ENCODE measurements around the gene MAP7D3. TPM values are rescaled to one million over a fixed set of nuclear protein-coding genes. Genes with fewer than 3 reads are reported as not detected.

MAP7D3 gene
- total and polyA plus RNA-seq, 7 donors = 0.92 to 21.0 (median 11.3) TPM

DNA sequence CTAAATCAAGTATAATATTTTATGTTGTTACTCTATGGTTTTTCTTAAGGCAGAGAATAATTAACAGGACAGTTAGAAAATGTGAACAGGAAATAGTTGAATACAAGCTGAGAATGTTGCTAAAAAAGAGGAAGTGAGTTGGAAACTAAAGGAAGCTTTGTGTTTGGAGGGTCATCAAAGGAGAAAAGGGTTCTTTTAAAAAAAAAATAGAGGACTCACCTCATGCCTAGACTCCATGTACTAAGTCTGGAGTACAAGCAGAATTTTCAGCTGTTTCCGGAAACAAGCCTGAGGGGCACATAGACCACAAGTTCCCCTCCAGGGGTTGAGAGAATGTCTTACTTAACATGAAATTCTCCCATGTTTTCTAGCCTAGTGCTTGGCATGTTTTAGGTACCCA is 20.1 kb upstream of the MAP7D3 start:
- H3K4me3 ChIP-seq = no peak overlapping the region
- intact Hi-C loops (cut with DNase I) = no loop called here
- 59 to 88% methylated on average over 1 of the region's 1 CpG for WGBS, 2 donors
- no peak for DNase-seq
- no peaks in the 10 kb centered on the region for H3K4me1 ChIP-seq
- no peak overlapping the region for H3K27ac ChIP-seq
- no peaks in the 10 kb centered on the region for H3K27me3 ChIP-seq
- TF ChIP-seq POLR2AphosphoS5 (IDR thresholded peaks at IDR 0.05) = no peak
- TF ChIP-seq, protein P1, sequence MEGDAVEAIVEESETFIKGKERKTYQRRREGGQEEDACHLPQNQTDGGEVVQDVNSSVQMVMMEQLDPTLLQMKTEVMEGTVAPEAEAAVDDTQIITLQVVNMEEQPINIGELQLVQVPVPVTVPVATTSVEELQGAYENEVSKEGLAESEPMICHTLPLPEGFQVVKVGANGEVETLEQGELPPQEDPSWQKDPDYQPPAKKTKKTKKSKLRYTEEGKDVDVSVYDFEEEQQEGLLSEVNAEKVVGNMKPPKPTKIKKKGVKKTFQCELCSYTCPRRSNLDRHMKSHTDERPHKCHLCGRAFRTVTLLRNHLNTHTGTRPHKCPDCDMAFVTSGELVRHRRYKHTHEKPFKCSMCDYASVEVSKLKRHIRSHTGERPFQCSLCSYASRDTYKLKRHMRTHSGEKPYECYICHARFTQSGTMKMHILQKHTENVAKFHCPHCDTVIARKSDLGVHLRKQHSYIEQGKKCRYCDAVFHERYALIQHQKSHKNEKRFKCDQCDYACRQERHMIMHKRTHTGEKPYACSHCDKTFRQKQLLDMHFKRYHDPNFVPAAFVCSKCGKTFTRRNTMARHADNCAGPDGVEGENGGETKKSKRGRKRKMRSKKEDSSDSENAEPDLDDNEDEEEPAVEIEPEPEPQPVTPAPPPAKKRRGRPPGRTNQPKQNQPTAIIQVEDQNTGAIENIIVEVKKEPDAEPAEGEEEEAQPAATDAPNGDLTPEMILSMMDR (IDR thresholded peaks at IDR 0.05) = no peak
- no peak for TF ChIP-seq POLR2A (IDR thresholded peaks at IDR 0.05)
- no peak for TF ChIP-seq EP300 (IDR thresholded peaks at IDR 0.05)
- no peaks in the 10 kb centered on the region for H3K9me3 ChIP-seq
- no peaks in the 10 kb centered on the region for H3K36me3 ChIP-seq

GRCh38 chrX:136269921-136270320 is 18.7 kb upstream of the MAP7D3 start:
- TF ChIP-seq EP300 (IDR thresholded peaks at IDR 0.05) = no peak
- TF ChIP-seq, protein P1 (IDR thresholded peaks at IDR 0.05) = no peak
- TF ChIP-seq POLR2AphosphoS5 (IDR thresholded peaks at IDR 0.05) = no peak
- no peak for TF ChIP-seq POLR2A (IDR thresholded peaks at IDR 0.05)
- DNase-seq = no peak
- Histone ChIP-seq H3K9me3 (no peaks in the 10 kb centered on the region), H3K27ac (no peak overlapping the region), H3K36me3 (no peaks in the 10 kb centered on the region), H3K27me3 (no peaks in the 10 kb centered on the region), H3K4me3 (no peak overlapping the region), H3K4me1 (no peaks in the 10 kb centered on the region)
- WGBS, 2 donors = 55 to 77% methylated on average over 1 of the region's 1 CpG
- intact Hi-C loops (cut with DNase I) = loop anchor here (2.0 to 5.0 kb wide), 2 partner anchors 103 to 241 kb away; no protein-coding TSS in a partner anchor

DNA sequence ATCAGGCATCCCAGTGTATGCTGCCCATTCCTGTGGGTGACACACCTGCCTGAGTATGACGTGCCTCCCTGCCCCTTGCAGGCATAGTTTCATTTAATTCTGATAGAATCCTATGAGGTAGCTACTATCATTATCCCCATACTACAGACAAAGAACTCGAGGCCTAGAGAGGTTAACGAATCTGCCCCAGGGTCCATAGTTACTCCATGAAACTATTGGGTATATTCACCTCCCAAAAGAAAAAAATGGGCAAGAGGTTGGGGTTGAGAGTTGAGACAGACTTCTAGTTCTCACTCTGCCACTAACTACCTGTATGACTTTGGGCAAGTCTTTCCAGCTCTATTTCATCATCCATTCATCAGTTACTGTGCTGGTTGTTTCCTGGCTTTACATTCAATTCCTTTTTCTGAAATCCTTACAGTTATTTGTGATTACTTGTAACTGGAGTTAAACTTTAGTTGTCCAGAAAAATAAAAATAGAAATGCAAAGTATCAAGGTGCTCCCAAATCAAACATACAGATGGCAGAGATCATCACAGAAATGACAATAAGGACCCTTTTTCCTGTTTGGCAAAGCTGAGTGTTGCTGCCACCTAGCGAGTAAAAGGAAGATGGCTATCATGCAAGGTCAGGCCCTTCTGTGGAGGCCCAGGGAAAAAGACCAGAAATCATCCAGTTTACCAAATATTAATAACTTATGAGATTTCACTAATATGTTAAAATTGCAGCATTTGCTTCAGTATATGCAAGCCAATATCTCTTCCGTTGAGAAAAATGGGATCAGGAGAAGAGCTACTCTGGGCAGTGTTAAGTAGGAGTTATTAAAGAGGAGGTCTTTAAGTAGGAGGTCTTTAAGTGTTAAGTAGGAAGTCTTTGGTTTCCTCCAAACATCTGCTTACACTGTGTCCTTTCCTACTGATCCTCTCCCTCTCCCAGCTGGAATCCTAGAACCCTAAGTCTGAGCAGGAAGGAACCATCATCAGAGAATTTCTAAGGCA is 17.1 kb upstream of the MAP7D3 start:
- Histone ChIP-seq H3K36me3 (no peaks in the 10 kb centered on the region), H3K4me3 (no peak overlapping the region), H3K4me1 (no peaks in the 10 kb centered on the region), H3K27me3 (no peaks in the 10 kb centered on the region), H3K9me3 (no peaks in the 10 kb centered on the region), H3K27ac (no peak overlapping the region)
- TF ChIP-seq EP300 (IDR thresholded peaks at IDR 0.05) = no peak
- TF ChIP-seq, protein P1 (IDR thresholded peaks at IDR 0.05) = peak; percentile 41 to 64 (median 58)
- intact Hi-C loops (cut with DNase I) = loop anchor here (2.0 to 5.0 kb wide), 2 partner anchors 101 to 240 kb away; no protein-coding TSS in a partner anchor
- DNase-seq = no peak
- WGBS, 2 donors = 54 to 61% methylated on average over 5 of the region's 5 CpGs

DNA sequence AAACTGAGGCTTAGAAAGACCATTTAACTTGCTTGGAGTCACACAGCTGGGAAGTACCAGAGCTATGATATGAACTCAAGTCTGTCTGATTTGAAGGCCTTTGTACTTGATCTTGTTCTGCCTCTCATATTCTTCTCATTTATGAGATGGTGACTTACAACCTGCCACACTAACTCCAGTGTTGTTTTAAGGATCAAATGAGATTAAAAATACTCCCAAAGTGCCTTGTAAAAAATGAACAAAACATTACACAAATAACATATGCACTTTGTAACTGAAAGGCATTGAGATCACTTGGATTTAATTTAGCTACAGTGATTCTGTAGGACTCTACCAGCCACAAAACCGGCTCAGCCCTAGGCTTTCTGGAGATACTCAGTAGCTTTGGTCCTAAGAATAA is 15.6 kb upstream of the MAP7D3 start:
- WGBS, 2 donors = 79 to 80% methylated on average over 1 of the region's 1 CpG
- H3K4me1 ChIP-seq = no peaks in the 10 kb centered on the region
- no peaks in the 10 kb centered on the region for H3K36me3 ChIP-seq
- no peak for DNase-seq
- H3K27ac ChIP-seq = no peak overlapping the region
- TF ChIP-seq, protein P1 (IDR thresholded peaks at IDR 0.05) = no peak
- no peak for TF ChIP-seq EP300 (IDR thresholded peaks at IDR 0.05)
- no peak for TF ChIP-seq POLR2AphosphoS5 (IDR thresholded peaks at IDR 0.05)
- TF ChIP-seq POLR2A (IDR thresholded peaks at IDR 0.05) = no peak
- intact Hi-C loops (cut with DNase I) = loop anchor here (5.0 kb wide), 1 partner anchor 100 kb away; no protein-coding TSS in a partner anchor
- H3K27me3 ChIP-seq = no peaks in the 10 kb centered on the region
- H3K9me3 ChIP-seq = no peaks in the 10 kb centered on the region
- no peak overlapping the region for H3K4me3 ChIP-seq

Measured in sigmoid colon (tissue), 7 donors.